CD4-positive, alpha-beta T cell treated with Interleukin-2 at 100 ng/mL for 4 hours (primary cell): ENCODE results near the gene CCDC181.
A peak's percentile ranks its signal among the peaks of the same experiment; 100 is the strongest.

Experiments used
- DNase-seq: peaks from one replicate; pipeline ENCODE4 v3.0.0-alpha.2; 2020; ENCODE audit warnings: low spot score

CCDC181 gene

DNA sequence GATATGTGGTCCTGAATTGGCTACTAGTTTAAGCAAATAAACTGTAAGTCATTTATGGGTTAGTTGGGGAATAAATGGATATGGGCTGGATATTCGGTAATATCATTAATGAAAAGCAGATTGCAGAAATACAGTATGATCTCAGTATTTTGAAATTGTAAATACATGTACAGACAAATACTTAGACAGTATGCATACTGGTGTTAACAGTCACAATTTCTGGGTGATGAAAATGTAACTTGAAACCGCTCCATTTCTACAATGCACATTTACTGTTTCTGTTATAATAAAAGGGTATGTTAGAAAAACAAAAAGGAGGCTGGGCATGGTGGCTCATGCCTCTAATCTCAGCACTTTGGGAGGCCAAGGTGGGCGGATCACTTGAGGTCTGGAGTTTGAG lies 31.3 kb downstream of the CCDC181 start:
- no peak for DNase-seq

DNA sequence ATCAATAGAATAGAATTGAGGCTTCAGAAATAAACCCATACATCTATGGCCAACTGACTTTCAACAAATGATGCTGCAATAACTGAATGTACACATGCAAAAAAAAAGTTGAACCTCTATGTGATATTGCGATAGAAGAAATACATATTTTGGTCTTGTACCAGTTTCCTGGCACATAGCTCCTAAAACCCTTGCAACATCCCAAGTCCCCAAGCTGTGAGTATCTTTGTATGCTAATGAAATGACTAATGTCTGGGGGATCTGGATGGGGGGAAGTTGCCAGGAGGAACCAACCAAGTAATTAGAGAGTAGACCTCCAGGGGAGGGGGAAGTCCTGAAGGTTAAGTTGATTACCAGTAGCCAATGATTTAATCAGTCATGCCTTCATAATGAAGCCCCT lies 34.9 kb downstream of the CCDC181 start:
- no peak for DNase-seq

DNA sequence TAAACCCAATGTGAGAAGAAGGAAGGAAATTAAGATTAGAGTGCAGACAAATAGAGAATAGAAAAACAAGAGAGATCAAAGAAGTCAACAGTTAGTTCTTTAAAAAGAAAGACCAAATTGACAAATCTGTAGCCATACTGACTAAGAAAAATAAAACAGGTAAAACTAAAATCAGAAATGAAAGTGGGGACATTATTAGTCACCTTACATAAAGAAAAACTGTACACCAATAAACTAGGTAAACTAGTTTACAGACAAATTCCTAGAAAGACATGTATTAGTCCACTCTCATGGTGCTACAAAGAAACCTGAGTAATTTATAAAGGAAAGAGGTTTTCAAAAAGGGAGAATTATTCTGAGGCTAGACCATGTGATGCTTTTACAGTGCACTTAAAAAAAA lies 37.0 kb downstream of the CCDC181 start:
- DNase-seq = no peak

DNA sequence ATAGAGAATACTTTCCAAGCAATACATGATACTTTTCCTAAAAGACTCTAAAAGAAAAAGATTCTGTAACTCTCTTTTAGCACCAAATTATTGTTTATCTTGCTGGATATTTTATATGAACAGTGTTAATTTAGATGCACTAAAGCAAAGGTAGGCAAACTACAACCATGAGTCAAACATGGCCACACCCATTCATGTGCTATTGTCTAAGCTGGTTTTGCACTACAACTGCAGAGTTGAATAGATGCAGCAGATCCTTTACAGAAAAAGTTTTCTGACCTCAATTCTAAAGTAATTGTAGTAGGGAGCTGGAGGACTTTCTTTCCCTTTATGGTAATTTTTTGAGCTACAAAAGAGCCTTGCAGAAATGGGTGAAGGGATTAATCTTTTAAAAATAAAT lies 39.9 kb downstream of the CCDC181 start:
- DNase-seq = no peak

DNA sequence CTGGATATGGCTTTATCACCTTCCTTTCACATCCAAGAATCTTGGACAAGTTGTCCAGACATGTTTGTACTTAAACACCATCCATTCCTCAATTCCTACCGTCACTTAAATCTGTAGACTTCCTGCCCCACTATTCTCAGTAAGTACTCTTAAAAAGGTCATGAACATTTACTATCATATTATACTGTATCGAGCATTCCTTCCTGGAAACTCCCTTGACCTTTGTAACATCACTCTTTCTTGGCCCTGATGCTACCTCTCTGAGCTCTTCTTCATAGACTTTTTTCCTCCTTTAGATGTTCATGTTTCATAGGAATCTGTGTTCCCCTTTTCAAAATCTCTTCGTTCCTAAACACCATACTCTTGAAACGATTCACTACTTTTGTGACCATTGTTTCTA lies 43.8 kb downstream of the CCDC181 start:
- DNase-seq = no peak

DNA sequence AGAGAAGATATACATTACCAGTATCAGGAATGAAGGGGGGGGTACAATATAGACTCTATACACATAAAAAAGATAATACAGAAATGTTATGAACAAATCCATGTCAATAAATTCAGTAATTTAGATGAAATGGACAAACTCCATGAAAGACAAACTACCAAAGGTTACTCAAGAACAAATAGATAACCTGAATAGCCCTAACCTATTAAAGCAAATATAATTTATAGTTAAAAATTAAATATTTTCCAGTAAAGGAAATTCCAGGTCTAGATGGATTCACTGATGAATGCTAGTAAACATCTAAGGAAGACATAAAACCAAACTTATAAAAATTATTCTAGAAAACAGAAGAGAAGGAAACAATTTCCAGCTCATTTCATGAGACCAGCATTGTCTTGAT lies 46.1 kb downstream of the CCDC181 start:
- no peak for DNase-seq

DNA sequence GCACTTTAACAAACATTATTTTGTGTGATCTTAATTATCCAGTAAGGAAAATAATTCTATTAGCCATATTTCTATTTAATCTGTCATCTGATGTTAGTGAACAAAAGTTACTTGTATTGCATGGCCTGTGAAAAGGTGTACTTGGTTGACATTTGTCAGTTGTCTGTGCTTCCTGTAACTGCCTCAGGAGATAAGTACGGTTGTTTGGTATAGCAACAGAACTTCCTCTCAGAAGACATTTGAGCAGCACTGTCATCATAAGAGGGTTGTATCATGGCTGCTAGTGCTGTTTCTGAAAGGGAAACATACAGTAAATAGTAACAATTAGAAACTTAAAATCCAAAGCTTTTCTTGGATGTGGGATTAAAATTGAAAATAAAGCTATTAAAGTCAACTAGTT lies 55.9 kb downstream of the CCDC181 start:
- DNase-seq = peak; percentile 19

DNA sequence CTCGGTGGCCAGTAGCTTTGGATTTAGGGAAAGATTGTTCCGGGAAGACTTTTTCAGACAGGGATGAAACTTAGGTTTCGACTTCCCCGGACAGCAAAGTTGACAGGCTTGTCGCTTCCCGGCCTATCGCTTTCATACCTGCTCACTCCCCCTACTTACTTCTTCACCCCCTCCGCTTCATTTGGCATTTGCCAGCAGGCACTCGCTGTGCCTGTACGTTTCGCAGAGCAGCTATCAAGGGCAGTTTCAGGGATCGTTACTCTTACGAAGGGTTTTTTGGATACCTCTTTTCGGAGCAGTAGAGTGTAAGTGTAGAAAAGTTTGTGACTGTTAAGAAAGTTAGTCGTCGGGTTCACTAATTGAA lies 58.9 kb downstream of the CCDC181 start:
- peak; percentile 15 for DNase-seq

DNA sequence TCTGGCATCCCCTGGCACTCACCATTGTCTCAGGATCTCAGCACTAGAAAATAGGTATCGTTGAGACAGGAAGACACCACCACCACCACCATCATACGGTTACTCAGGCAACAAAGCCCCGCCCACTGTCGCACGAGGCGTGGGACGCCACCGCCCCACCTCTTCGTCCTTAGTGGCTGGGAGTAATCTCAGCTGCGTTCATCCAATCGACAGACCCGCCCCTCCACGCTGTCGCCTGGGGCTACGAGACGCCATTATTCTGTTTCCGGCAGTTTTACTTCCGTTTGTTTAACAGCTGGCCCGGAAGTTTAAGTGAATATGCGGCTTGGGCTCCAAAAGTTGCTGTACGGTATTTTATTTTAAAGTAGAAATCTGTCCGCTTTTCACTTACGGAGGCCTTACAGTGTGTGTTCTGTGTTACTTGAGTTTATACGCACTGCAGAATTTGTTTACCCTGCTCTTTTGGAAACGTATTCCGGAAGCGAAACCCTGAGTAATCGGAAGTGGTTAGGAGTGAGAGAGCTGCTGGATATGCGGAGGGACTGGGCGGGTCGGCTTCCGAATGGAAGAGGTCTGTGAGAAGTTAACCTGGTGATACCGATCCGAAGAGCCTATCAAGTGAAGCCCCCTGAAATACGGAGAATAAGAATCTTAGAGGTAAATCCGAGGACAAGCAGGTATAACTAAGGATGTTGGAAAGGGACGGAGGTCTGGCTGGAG lies 59.4 kb downstream of the CCDC181 start, which contains the start of the genes BLZF1 and NME7:
BLZF1 (plus strand) TSS at position 510 of the 720 bp plus-strand sequence. CDS start 1,328 bp downstream, outside the sequence.
NME7 (minus strand) TSS at position 112 of the 720 bp plus-strand sequence; CDS start at position 25, 87 bp downstream.
- DNase-seq = peak; percentile 98

DNA sequence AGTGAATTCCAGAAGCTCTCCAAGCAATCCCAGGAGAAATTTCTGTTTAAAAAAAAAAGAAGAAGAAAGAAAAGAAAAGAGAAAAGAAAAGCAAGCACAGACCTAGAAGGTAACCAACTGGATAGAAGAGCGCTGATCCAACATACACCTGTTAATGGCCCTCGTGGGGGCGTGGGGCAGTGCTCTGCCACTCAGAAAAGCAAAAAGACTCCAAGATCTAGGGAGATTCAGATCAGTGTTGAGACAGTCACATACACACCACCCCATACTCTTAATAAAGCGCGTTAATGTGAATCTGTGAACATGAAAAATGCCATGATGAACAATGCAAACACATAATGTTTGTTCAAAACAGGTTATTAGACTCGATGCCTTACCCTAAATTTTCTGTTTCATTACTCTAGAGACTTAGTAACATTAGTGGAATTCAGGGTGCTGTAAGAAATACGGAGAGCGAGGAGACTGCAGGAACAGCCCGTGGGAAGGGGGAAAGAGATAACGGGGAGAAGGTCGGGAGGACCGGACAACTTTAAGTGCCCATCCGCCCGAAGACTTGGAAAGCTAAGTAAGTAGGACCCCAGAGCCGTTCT lies 60.1 kb downstream of the CCDC181 start:
- no peak for DNase-seq

DNA sequence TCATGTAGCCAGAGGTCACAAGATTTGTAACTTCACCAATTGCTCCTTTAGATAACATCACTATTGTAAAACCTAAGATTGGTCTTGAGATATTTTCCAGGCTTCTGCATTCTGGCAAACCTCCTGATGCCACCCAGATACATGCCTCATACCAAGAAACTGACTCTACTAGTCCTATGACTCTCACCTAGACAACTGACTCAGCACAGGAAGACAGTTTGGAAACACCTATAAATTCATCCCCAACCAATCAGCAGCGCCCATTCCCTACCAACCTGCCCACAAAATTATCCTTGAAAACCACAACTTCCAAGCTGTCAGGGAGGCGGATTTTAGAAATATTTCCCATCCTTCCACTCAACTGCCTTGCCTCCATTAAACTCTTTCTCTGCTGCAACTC lies 62.3 kb downstream of the CCDC181 start:
- DNase-seq = peak; percentile 10

DNA sequence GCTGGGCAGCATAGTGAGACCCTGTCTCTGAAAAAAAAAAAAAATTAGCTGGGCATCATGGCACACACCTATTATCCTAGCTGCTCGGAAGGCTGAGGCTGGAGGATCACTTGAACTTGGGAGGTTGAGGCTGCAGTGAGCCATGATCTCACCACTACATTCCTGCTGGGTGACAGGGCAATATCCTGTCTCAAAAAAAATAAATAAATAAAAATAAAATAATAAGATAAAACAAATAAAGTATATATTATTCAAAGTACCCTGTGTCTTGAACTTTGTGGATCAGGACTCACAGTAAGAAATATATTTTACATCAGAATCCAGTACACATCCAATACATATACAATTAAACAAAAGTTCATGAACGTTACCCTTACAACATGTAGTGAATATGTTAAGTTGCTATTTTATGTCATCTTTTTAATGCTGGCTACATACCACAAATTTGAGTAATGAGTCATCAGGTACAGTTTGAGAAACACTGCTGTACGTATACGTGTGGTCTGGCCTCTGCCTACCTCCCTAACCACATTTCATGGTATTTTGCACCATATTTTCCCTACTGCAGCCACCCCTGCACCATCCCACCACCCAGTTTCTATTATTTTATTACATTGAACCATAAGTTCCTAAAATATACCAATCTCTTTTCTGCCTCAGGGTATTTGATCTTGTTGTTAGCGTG lies 64.1 kb downstream of the CCDC181 start:
- DNase-seq = peak; percentile 46

DNA sequence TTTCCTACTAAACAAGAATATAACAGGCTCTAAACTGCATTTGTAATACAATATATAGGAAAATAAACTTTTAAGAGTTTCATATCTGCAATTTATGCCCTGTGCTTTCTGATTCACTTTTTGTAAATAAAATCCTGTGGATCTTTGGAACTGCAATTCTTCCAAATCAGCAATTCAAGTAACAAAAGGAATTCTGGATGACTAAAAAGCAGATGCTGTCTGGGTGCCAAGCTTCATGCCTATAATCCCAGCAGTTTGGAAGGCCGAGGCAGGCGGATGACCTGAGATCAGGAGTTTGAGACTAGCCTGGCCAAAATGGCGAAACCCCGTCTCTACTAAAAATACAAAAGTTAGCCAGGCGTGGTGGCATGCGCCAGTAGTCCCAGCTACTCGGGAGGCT lies 66.0 kb downstream of the CCDC181 start:
- no peak for DNase-seq

DNA sequence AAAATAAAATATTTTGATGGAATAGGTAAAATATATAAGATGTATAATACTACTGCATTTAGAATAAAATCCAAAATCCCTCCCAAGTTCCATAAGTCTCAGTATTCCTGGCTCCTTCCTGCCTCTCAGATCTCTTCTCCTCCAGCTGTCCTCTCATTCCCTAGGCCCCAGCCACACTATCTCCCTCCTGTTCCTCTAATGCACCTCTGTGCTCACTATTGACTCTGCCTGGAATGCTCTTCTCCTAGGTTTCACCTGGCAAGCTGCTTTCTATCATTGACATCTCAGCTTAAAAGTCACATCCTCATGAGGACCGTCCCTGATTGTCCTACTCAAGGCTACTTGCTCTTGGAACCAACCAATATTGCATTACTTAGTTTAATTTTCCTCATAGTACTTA lies 66.9 kb downstream of the CCDC181 start:
- no peak for DNase-seq

DNA sequence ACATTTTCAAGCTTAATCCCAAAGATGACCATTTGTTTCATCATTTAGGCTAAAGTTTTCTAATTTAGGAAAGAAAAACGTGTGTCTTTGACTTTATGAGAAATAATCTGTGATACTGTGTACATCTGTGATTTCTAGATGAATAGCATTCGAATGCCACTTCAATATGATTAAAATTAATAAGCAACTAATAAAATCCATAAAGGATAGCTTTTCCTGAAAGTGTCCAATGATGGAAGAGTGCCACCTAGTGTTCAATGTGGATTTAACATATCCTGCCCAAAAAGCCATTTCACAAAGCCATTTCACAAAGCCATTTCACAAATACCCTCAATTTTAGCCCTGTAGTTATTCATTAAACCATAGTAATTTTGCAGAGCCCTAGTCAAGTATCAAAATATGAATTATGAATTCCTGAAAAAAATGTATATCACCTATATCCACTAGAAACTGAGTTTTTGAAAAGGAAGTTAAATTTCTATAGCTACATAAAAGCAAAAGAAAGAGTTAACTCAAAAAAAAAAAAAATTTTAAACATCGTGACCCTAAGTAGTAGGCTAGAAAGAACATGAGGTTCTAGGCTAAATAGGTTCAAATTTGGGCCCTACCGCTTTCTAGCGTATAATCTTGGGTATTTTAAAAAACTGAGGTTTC lies 78.8 kb downstream of the CCDC181 start:
- DNase-seq = peak; percentile 72

DNA sequence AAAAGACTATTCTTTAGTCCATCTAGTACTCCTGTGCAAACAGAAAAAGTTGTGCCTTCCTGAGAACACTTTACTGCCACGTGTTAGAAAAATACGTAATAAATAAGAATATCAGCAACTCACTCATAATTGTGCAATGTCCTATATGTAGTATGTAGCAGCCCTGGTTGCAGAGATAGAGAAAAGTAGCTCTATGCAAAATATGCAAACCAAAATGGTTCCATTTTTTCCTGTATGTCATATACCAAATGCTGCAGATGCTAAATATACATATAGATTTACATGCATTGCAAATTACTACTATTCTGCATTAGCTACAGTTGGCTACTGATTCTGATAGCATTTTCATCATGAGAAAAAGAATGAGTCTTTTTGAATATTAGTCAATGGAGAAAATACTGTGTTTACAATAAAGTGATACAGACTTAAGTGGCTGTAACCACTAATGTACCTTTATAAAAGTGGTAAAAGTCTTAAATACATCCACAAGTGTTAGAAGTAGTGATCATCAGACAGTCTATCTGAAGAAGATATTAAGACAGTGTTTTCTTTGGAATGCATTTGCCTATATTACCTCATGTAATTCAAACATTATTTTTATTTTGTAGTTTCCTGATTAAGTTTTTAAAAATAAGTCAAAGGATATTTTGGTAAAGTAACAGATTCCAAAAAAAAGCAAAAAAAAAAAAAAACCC lies 79.4 kb downstream of the CCDC181 start:
- DNase-seq = no peak

DNA sequence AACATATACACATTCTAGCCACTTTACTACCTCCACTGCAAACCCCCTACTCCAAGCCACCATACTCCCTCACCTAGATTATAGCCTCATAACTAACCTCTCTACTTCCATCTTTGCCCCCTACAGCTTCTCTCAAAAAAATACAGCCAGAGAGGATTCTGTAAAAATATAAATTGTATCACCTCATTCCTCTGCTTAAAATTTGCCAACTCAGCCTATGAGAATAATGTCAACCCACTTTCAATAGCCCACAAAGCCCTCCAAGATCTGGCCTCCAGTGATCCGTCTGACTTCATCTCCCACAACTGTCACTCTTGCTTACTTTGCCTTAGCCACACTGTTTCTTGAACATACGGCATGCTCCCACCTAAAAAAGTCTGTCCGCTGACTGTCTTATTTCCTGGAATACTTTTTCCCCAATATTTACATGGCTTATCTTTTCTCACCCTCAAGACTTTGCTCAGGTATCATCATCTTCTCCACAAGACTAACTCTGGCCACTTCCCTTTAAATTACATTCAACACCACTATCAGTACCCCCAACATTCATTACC lies 81.2 kb downstream of the CCDC181 start:
- no peak for DNase-seq

DNA sequence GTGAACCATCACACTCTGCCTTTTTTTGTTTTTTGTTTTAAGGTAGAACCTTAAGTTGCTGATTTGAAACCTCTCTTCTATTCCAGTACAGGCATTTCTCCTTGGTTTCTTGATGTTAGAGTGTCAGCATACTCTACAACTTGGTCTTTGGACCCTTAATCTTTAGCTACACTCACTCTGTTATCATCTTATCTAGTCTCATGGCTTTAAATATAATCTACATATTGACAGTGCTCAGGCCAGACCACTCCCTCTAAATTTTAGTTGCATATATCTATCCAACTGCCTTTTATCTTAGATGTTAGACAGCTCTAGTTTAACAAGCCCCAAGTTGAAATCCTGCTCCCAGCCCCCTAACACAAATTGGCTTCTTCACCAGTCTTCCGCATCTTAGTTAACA lies 81.8 kb downstream of the CCDC181 start:
- no peak for DNase-seq
